ENCODE data around the gene TNFRSF14. TPM values are rescaled to one million over a fixed set of nuclear protein-coding genes. Genes with fewer than 3 reads are reported as not detected.

Gene TNFRSF14
- total RNA-seq, 2 experiments from 2014 or later = 15.7 to 18.5 TPM

- DNase-seq (ENCODE audit: low spot score) = no peak
- H3K9me3 ChIP-seq (ENCODE audit: low read length) = no peaks in the 10 kb centered on the region
- TF ChIP-seq CTCF (conservative IDR thresholded peaks at IDR 0.05; ENCODE audit: low read length) (no peak), EZH2phosphoT487 (IDR thresholded peaks at IDR 0.05; ENCODE audit: borderline replicate concordance, low read depth, low read length) (no peak)
Observed at GRCh38 chr1:2602866-2603520, 46.8 kb downstream of the TNFRSF14 start.

GRCh38 chr1:2603521-2604155 lies 47.5 kb downstream of the TNFRSF14 start:
- Histone ChIP-seq H3K27ac (ENCODE audit: low read depth, low read length, poor library complexity, severe bottlenecking) (no peak overlapping the region), H3K36me3 (ENCODE audit: insufficient read depth, low read length) (no peaks in the 10 kb centered on the region), H2AFZ (ENCODE audit: low read length) (no peak overlapping the region), H3K4me1 (ENCODE audit: insufficient read depth, low read length, poor library complexity, severe bottlenecking) (no peaks in the 10 kb centered on the region), H3K79me2 (ENCODE audit: insufficient read depth, low read depth, low read length) (no peaks in the 10 kb centered on the region), H3K4me2 (ENCODE audit: low read length) (no peak overlapping the region), H3K9me2 (ENCODE audit: insufficient read depth, low read length) (no peaks in the 10 kb centered on the region), H4K20me1 (ENCODE audit: insufficient read depth, low read length) (no peaks in the 10 kb centered on the region), H3K9me3 (ENCODE audit: low read length) (no peaks in the 10 kb centered on the region), H3K4me3 (ENCODE audit: low read depth, low read length, poor library complexity, severe bottlenecking) (no peak overlapping the region)
- no peak for DNase-seq (ENCODE audit: low spot score)
- BruUV-seq (replicated peaks) = no TSS peak
- ChIA-PET POLR2A (interaction anchor here (0.6 kb wide), 1 partner anchor 314 kb away, joined by 3 read pairs; no protein-coding TSS in a partner anchor), CTCF (ENCODE audit: unreplicated experiment) (no interaction called here)
- TF ChIP-seq CTCF (conservative IDR thresholded peaks at IDR 0.05; ENCODE audit: low read length) = no peak
- TF ChIP-seq EZH2phosphoT487 (IDR thresholded peaks at IDR 0.05; ENCODE audit: borderline replicate concordance, low read depth, low read length) = no peak
- intact Hi-C loops (cut with micrococcal nuclease; ENCODE audit: unreplicated experiment) = no loop called here

More at GRCh38 chr1:2602866-2603520, 46.8 kb downstream of the TNFRSF14 start:
- no peaks in the 10 kb centered on the region for H3K36me3 ChIP-seq (ENCODE audit: insufficient read depth, low read length)
- no TSS peak for BruUV-seq (replicated peaks)
- no peaks in the 10 kb centered on the region for H3K79me2 ChIP-seq (ENCODE audit: insufficient read depth, low read depth, low read length)
- no peaks in the 10 kb centered on the region for H3K9me2 ChIP-seq (ENCODE audit: insufficient read depth, low read length)
- no peak overlapping the region for H3K4me2 ChIP-seq (ENCODE audit: low read length)
- H4K20me1 ChIP-seq (ENCODE audit: insufficient read depth, low read length) = no peaks in the 10 kb centered on the region
- intact Hi-C loops (cut with micrococcal nuclease; ENCODE audit: unreplicated experiment) = no loop called here
- H3K4me1 ChIP-seq (ENCODE audit: insufficient read depth, low read length, poor library complexity, severe bottlenecking) = no peaks in the 10 kb centered on the region
- POLR2A ChIA-PET = no interaction called here
- H3K27ac ChIP-seq (ENCODE audit: low read depth, low read length, poor library complexity, severe bottlenecking) = no peak overlapping the region
- H3K4me3 ChIP-seq (ENCODE audit: low read depth, low read length, poor library complexity, severe bottlenecking) = no peak overlapping the region
- CTCF ChIA-PET (ENCODE audit: unreplicated experiment) = no interaction called here
- no peak overlapping the region for H2AFZ ChIP-seq (ENCODE audit: low read length)
